Amygdala (tissue), 56 donors: Measurements from ENCODE around the gene ARL3.
A peak's percentile ranks its signal among the peaks of the same experiment; 100 is the strongest.

Experiments used
- DNase-seq, 56 donors: peaks; one replicate each; lab custom pipeline; 2025; lab: John Stamatoyannopoulos, UW

The ARL3 gene

DNA sequence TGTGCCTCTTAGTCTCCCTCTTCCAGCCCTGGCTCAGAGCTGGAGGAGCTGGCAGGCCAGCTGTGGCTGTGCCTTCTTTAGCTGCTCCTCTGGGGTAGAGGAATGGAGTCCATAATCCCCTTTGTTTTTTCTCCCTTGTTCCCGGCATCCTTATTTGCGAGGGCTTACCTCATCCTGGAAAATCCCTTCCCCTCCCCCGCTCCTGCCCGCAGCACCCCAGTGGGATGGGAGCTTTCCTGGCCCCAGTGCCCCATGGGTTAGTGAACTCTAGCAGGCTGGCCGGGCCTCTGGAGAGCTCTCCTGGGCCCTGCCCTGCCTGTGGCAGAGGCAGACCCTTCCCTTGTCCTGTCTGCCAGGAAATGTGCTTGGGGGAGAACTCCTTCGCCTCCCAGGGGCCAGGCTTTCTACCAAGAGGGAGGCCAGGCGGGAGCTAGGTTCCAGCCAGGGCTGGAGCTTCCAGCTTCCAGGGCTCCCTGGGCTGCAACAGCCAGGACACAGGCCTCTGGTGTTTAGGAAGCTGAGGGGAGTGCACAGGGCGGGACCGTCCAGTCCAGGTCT is 86.4 kb downstream of the ARL3 start:
- peak in 27 of 56 donors; percentile 42 to 76 (median 63) for DNase-seq

DNA sequence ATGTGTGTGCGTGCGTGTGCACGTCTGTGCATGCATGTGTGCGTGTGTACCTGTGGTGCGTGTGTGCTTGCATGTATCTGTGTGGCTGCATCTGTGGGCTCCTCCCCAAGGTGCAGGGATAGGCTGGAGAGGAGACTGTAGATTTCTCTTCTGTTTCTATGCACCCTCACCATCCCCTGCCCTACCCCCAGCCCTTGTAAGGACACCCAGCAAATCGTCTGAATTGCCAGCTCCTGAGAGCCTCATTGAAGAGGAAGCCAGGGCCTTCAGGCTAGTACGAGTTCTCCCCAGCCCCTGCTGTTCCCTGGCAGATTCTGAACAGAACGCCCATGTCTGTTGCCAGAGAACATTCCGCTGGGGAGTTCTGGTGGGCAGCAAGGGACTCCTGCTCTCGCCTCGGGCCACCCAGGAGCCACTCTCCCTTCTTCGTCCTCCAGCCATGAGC is 86.9 kb downstream of the ARL3 start:
- peak in 29 of 56 donors; percentile 34 to 78 (median 59) for DNase-seq

DNA sequence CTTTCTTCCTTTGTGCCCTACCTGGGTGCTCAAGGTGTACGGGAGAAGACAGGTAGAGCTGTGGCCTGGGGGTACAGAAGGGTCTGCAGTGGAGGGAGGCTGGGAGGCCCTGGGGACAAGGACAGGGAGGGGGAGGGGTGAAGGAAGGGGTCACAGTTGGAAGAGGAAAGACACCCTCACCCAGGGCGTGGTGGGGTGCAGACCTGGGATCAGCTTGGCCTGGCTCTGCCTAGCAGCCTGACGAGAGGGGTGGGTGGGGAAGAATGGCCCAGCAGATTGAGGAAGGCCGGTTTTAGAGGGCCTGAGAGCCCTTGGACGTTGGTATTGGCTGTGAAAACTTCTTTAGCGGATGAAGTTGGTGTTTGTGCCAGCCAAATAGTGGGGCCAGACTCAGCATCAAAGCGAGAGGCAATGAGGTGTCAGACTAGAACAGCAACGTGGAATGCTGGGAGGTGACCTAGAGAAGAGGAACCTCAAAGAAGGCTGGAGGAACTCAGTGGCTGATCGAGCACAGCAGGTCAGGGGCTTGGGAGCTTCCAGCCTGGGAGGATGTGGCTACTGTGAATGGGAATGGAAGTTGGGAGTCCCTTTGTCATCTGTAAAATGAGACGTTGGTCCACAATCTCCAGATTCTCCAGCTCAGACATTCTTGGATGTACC is 88.0 kb downstream of the ARL3 start:
- no peak for DNase-seq

DNA sequence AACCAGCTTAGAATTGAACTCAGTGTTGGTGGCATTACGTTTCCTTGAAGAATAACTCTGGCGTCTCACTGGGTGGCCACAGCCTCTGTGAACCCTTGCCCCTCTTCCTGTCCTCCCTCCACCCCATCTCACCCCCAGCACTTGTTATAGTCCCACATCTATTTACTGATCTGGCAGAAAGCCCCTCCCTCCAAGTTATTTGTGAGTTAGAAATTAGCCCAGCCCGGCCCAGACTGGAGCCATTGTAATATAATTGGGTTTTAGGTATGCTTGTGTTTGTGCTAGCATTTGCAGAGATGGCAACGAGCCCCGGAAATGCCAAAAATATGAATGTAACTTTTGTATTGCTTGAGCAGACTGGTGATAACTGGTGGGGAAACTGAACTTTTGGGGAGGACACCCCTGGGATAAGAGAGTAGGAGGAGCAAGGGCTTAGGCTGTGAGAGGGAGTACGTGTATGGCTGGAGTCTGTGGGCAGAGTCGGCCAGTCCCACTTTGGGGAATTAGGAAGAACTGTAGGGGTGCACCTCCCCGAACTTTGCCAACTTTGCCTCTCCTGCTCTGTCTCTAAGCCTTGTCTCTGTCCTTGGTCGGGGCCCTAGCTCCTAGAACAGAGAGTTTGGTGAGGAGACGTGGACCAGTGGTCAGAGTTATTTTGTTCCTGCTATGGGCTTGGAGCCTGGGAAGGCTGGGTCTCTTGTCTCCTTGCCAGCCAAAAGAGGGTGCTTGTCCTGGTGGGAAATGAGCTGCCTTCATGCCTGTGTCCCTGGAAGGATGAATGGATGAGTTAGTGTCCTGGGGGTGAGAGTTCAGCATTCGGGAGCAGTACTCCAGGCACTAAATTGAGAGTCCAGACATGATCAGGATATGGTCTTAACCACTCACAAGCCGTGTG is 89.2 kb downstream of the ARL3 start:
- no peak for DNase-seq

DNA sequence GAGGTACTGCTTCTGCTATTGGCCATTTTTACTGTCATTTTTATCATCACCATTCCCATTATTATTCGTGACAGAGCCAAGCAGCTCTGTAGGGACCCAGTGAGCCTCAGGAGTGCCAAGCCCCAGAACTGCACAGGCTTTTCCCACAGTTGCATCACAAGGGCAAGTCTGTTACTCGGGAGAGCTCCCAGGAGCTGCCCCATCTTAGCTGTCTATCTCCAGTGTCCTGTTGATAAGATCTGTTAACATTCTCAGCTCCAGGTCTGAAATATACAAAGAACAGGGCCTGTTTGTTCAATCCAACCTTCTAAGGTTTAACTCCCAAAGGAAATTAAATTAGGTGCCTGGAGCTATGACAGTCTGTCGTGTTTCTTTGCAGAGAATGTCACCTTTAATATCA is 90.1 kb downstream of the ARL3 start:
- no peak for DNase-seq
